PC-9 (cell line): ENCODE data around the gene KLHL42. TPM values are rescaled to one million over a fixed set of nuclear protein-coding genes. Genes with fewer than 3 reads are reported as not detected.
A peak's percentile ranks its signal among the peaks of the same experiment; 100 is the strongest.

Source experiments
- BruUV-seq: library from RNA; stranded (reverse); fragments of 400-500 nt; replicated peaks from 2 replicates; lab custom pipeline; 2021; lab: Mats Ljungman, UMichigan
- CTCF ChIA-PET: fragments of 300-600 bp; sonication (Branson Sonifier 250); formaldehyde crosslinking; loops from one replicate; lab custom pipeline; 2022; ENCODE audit warnings: antibody characterized with exemption; lab: Charles Lee
- POLR2A ChIA-PET: fragments of 300-600 bp; sonication (Branson Sonifier 250); formaldehyde crosslinking; loops from one replicate; lab custom pipeline; 2022; ENCODE audit warnings: antibody characterized with exemption; ENCODE audit not compliant: unreplicated experiment; lab: Charles Lee
- DNase-seq, 2 experiments: peaks; one replicate each; pipeline versions ENCODE4 v3.0.0 to v3.0.0-alpha.2; 2015 to 2022; ENCODE audit warnings: mixed read lengths in 1 of 2
- H2AFZ ChIP-seq: fragments of 200-600 bp; sonication (generic); 2 replicates; pipeline ENCODE4 v1.8.1; 2017; ENCODE audit warnings: antibody characterized with exemption
- H3F3A ChIP-seq: fragments of 200-600 bp; sonication (generic); 2 replicates; pipeline ENCODE4 v1.8.1; 2017; ENCODE audit warnings: antibody characterized with exemption, mild to moderate bottlenecking, low read depth; ENCODE audit not compliant: insufficient read depth
- H3K27ac ChIP-seq: fragments of 200-600 bp; sonication (generic); 2 replicates; pipeline ENCODE4 v1.6.1; 2016; ENCODE audit warnings: mixed run types
- H3K27me3 ChIP-seq: fragments of 200-600 bp; sonication (generic); 2 replicates; pipeline ENCODE4 v1.6.1; 2016; ENCODE audit warnings: low read depth, mixed run types; ENCODE audit not compliant: insufficient read depth
- H3K36me3 ChIP-seq: fragments of 200-600 bp; sonication (generic); 2 replicates; pipeline ENCODE4 v1.6.1; 2016; ENCODE audit warnings: low read depth, mixed run types
- H3K4me1 ChIP-seq: fragments of 200-600 bp; sonication (generic); replicated peaks from 2 replicates; pipeline ENCODE4 v1.6.1; 2016; ENCODE audit warnings: mixed run types; ENCODE audit not compliant: insufficient read depth
- H3K4me2 ChIP-seq: fragments of 200-600 bp; sonication (generic); 2 replicates; pipeline ENCODE4 v1.6.1; 2017; ENCODE audit warnings: mixed run types
- H3K4me3 ChIP-seq: fragments of 200-600 bp; sonication (generic); 2 replicates; pipeline ENCODE4 v1.6.1; 2016; ENCODE audit warnings: mixed run types
- H3K79me2 ChIP-seq: fragments of 200-600 bp; sonication (generic); 2 replicates; pipeline ENCODE4 v1.6.1; 2017; ENCODE audit warnings: low read depth, mixed run types
- H3K9me2 ChIP-seq: fragments of 200-600 bp; sonication (generic); 2 replicates; pipeline ENCODE4 v1.8.1; 2017; ENCODE audit warnings: mild to moderate bottlenecking; ENCODE audit not compliant: insufficient read depth
- H3K9me3 ChIP-seq: fragments of 200-600 bp; sonication (generic); 2 replicates; pipeline ENCODE4 v1.8.1; 2016; ENCODE audit warnings: low read depth; ENCODE audit not compliant: insufficient read depth
- H4K20me1 ChIP-seq: fragments of 200-600 bp; sonication (generic); 2 replicates; pipeline ENCODE4 v1.8.1; 2017; ENCODE audit not compliant: insufficient read depth
- EZH2 ChIP-seq: fragments of 200-600 bp; sonication (generic); IDR thresholded peaks from 2 replicates; pipeline ENCODE4 v1.8.0; 2017; ENCODE audit warnings: antibody characterized with exemption, low read depth
- intact Hi-C: fragments of 100-400 bp; cut with micrococcal nuclease; formaldehyde crosslinking; loops from one replicate; pipeline ENCODE4 v1.10.0; 2022; ENCODE audit not compliant: unreplicated experiment
- total RNA-seq: library from RNA; stranded (reverse); gene quantifications from 2 replicates; pipeline ENCODE4 v1.2.3, GENCODE V29; 2021
- TF ChIP-seq, protein P1 (sequence below): fragments of 200-600 bp; sonication (generic); conservative IDR thresholded peaks from 2 replicates; pipeline ENCODE4 v1.6.1; 2017; ENCODE audit warnings: mixed run types, antibody characterized with exemption, mild to moderate bottlenecking, moderate library complexity

The KLHL42 gene
- total RNA-seq, 1 experiment from 2014 or later: 33.6 TPM

DNA sequence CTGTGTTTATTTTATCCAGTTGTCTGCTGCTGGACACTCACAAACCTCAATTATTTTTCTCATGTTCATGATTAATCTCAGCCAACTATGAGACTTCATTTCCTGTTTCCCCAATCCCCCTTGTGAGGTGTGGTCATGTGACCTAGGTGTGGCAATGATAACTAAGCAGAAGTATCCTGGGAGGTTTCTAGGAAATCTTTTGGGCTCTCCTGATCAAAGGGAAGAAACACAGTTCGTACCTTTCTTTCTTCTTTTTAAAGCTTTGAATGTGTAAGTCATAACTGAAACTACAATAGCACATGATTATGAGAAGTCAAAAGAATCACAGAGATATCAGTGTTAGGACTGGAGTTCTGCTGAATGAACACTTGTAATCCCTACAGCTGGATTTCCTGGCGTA lies 34.4 kb downstream of the KLHL42 start:
- ChIA-PET POLR2A (no interaction called here), CTCF (no interaction called here)
- intact Hi-C loops: no loop called here
- H3K79me2 ChIP-seq: no peaks in the 10 kb centered on the region
- DNase-seq: no peak
- no peaks in the 10 kb centered on the region for H3K27me3 ChIP-seq
- no peak overlapping the region for H3K4me3 ChIP-seq
- H3K9me3 ChIP-seq: peaks cover 3% of the 10 kb centered on the region; the same call in 1 of the 2 replicates
- H3K4me1 ChIP-seq: peaks cover 12% of the 10 kb centered on the region
- H3K9me2 ChIP-seq: no peaks in the 10 kb centered on the region
- peak overlapping the region; percentile 42; the same call in 1 of the 2 replicates for H3K27ac ChIP-seq
- no TSS peak for BruUV-seq
- peaks cover 4% of the 10 kb centered on the region; the same call in 1 of the 2 replicates for H3F3A ChIP-seq
- H3K4me2 ChIP-seq: no peak overlapping the region; the same call in 1 of the 2 replicates
- H3K36me3 ChIP-seq: no peaks in the 10 kb centered on the region
- H2AFZ ChIP-seq: no peak overlapping the region
- TF ChIP-seq, protein P1, sequence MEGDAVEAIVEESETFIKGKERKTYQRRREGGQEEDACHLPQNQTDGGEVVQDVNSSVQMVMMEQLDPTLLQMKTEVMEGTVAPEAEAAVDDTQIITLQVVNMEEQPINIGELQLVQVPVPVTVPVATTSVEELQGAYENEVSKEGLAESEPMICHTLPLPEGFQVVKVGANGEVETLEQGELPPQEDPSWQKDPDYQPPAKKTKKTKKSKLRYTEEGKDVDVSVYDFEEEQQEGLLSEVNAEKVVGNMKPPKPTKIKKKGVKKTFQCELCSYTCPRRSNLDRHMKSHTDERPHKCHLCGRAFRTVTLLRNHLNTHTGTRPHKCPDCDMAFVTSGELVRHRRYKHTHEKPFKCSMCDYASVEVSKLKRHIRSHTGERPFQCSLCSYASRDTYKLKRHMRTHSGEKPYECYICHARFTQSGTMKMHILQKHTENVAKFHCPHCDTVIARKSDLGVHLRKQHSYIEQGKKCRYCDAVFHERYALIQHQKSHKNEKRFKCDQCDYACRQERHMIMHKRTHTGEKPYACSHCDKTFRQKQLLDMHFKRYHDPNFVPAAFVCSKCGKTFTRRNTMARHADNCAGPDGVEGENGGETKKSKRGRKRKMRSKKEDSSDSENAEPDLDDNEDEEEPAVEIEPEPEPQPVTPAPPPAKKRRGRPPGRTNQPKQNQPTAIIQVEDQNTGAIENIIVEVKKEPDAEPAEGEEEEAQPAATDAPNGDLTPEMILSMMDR: no peak
- no peak for TF ChIP-seq EZH2
- H4K20me1 ChIP-seq: no peaks in the 10 kb centered on the region

DNA sequence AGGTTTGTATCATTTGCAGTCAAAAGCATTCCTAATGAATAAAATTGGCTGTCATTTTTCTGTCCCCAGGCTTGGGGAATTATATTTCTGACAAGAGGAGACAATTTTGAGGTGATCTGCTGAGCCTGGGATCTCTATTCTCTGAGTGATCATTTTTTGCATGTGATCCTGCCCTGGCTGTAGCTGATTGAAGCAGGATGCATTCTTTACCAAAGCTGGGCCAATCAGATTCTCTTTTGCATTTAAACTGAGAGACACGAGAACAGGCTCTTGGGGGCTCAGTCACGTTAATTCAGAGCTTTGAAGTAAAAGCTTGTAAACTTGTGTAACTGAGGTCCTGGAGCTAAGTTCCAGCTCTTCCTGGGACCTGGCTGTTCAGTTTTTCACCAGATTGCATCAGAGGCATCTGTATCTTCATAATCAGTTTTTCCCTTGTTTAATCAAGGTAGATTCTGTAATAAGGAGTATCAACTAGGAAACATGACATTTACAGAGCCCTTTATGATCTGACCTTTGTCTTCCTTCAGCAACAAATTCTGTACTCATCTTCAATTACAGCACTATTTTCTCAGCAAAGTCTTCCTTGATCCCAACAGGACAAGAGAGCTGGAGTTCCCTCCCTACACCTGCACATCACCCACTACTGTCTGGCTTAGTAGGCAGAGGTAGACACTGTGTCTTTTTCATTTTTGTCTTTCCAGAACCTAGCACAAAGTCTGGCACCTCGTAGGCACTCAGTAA lies 35.0 kb downstream of the KLHL42 start:
- H3K4me2 ChIP-seq: 0 out of 2 replicates have a peak overlapping the region, but pooled peaks have one; percentile 10
- DNase-seq: no peak
- no peaks in the 10 kb centered on the region for H3K9me2 ChIP-seq
- H3K36me3 ChIP-seq: no peaks in the 10 kb centered on the region
- peak overlapping the region; percentile 42 for H3K27ac ChIP-seq
- intact Hi-C loops: no loop called here
- no peaks in the 10 kb centered on the region for H4K20me1 ChIP-seq
- peaks cover 12% of the 10 kb centered on the region for H3K4me1 ChIP-seq
- H2AFZ ChIP-seq: peak overlapping the region; percentile 67
- CTCF ChIA-PET: no interaction called here
- H3K4me3 ChIP-seq: no peak overlapping the region
- peaks cover 4% of the 10 kb centered on the region; the same call in 1 of the 2 replicates for H3F3A ChIP-seq
- POLR2A ChIA-PET: no interaction called here
- no TSS peak for BruUV-seq
- H3K79me2 ChIP-seq: no peaks in the 10 kb centered on the region
- peaks cover 3% of the 10 kb centered on the region; the same call in 1 of the 2 replicates for H3K9me3 ChIP-seq
- no peaks in the 10 kb centered on the region for H3K27me3 ChIP-seq
- TF ChIP-seq, protein P1: no peak
- no peak for TF ChIP-seq EZH2

- Histone ChIP-seq H3K27me3 (no peaks in the 10 kb centered on the region), H3K9me2 (no peaks in the 10 kb centered on the region), H3K4me1 (peaks cover 34% of the 10 kb centered on the region), H3K27ac (no peak overlapping the region), H3K36me3 (no peaks in the 10 kb centered on the region), H2AFZ (no peak overlapping the region), H3K79me2 (no peaks in the 10 kb centered on the region), H3K9me3 (peaks cover 3% of the 10 kb centered on the region; the same call in 1 of the 2 replicates), H3F3A (peaks cover 26% of the 10 kb centered on the region), H4K20me1 (no peaks in the 10 kb centered on the region), H3K4me3 (no peak overlapping the region), H3K4me2 (no peak overlapping the region)
- ChIA-PET CTCF (no interaction called here), POLR2A (no interaction called here)
- intact Hi-C loops: no loop called here
- no TSS peak for BruUV-seq
- no peak for TF ChIP-seq EZH2
- TF ChIP-seq, protein P1: no peak
- no peak for DNase-seq
These were observed 37.7 kb downstream of the KLHL42 start for GRCh38 chr12:27817766-27818165.
